Esophagus (tissue), 2 donors: ENCODE results near the gene INPP4A. TPM values are rescaled to one million over a fixed set of nuclear protein-coding genes. Genes with fewer than 3 reads are reported as not detected.

Experiments
- H3K27ac ChIP-seq, 2 donors: one replicate each; pipeline ENCODE4 v1.5.1; 2013; ENCODE audit warnings: low read depth in 2 of 2, mild to moderate bottlenecking in 2 of 2, inconsistent platforms in 1 of 2, low read length in 1 of 2, moderate library complexity in 1 of 2
- H3K27me3 ChIP-seq, 2 donors: one replicate each; pipeline ENCODE4 v1.6.1; 2013; ENCODE audit warnings: low read length in 2 of 2, control low read depth in 1 of 2, mild to moderate bottlenecking in 1 of 2; ENCODE audit not compliant: insufficient read depth in 2 of 2, control insufficient read depth in 1 of 2
- H3K36me3 ChIP-seq, 2 donors: one replicate each; pipeline ENCODE4 v1.6.1; 2013; ENCODE audit warnings: low read length in 1 of 2; ENCODE audit not compliant: control insufficient read depth in 2 of 2, insufficient read depth in 2 of 2
- H3K4me1 ChIP-seq, 2 donors: one replicate each; pipeline ENCODE4 v1.6.1; 2013; ENCODE audit warnings: low read length in 1 of 2; ENCODE audit not compliant: control insufficient read depth in 2 of 2, insufficient read depth in 2 of 2
- H3K4me3 ChIP-seq, 2 donors: one replicate each; pipeline ENCODE4 v1.5.1; 2013; ENCODE audit warnings: low read length in 2 of 2, mild to moderate bottlenecking in 2 of 2, low read depth in 1 of 2, moderate library complexity in 1 of 2
- H3K9me3 ChIP-seq, 2 donors: one replicate each; pipeline ENCODE4 v1.6.1; 2013; ENCODE audit warnings: mild to moderate bottlenecking in 2 of 2, low read depth in 1 of 2, low read length in 1 of 2, moderate library complexity in 1 of 2; ENCODE audit not compliant: control insufficient read depth in 2 of 2, insufficient read depth in 1 of 2
- whole genome bisulfite sequencing, 2 donors: extraction: QIAGEN DNeasy Blood & Tissue Kit; methylation state at CpG; one replicate each; pipeline ENCODE4 v1.1.7; 2013; 5-methylcytosine and 5-hydroxymethylcytosine counted together
- polyA plus RNA-seq, 2 donors: library from polyadenylated mRNA; stranded (reverse); fragments of 200-250 nt; gene quantifications; one replicate each; pipeline ENCODE4 v1.2.3, GENCODE V29; 2013
- donor health status: healthy with polysubstance abuse.
- donor health status: Bipolar disorder and iron deficiency.

Gene INPP4A
- polyA plus RNA-seq, 2 donors, result 3.4 to 3.8 TPM

GRCh38 chr2:98551316-98551715, 106.7 kb downstream of the INPP4A start:
- H3K36me3 ChIP-seq, result peaks cover 16 to 38% of the 10 kb centered on the region in 2 donors
- H3K27me3 ChIP-seq, result no peaks in the 10 kb centered on the region
- H3K4me1 ChIP-seq, result peaks cover 0 to 2% of the 10 kb centered on the region in 2 donors
- H3K9me3 ChIP-seq, result no peaks in the 10 kb centered on the region
- no peak overlapping the region for H3K4me3 ChIP-seq
- WGBS, 2 donors, result 84 to 89% methylated on average over 6 of the region's 6 CpGs
- no peak overlapping the region for H3K27ac ChIP-seq

DNA sequence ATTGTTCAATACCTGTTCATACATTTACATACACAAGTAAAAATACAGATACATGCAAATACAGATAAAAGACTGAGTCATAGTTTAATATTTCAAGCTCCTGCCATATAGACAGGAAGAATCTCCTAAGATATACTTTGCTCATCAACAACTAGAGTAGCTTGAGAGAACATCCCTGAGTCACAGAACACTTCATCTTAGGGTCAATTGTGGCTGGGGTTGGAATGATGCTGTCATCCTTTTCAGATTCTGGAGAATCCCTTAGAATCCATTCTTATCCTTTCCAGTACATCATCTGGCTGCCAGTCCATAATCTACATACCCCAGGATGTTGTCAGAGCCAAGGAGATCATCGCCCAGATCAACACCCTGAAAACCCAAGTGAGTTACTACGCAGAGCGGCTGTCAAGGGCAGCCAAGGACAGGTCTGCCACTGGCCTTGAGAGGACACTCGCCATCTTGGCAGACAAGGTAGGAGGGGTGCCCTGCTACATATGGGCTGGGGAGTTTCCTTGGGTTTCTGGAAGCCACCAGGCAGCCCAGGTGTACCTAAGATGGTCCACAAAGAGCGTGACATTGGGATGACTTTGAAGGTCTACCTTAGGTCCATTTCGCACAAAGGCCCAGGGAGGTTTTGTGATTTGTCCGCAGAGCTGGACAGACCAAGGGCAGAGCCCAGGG, 108.0 kb downstream of the INPP4A start:
- Histone ChIP-seq H3K4me3 (no peak overlapping the region), H3K27me3 (no peaks in the 10 kb centered on the region), H3K9me3 (no peaks in the 10 kb centered on the region), H3K36me3 (peaks cover 14 to 32% of the 10 kb centered on the region in 2 donors), H3K4me1 (peaks cover 0 to 2% of the 10 kb centered on the region in 2 donors), H3K27ac (no peak overlapping the region)
- WGBS, 2 donors, result 96 to 98% methylated on average over 7 of the region's 7 CpGs

DNA sequence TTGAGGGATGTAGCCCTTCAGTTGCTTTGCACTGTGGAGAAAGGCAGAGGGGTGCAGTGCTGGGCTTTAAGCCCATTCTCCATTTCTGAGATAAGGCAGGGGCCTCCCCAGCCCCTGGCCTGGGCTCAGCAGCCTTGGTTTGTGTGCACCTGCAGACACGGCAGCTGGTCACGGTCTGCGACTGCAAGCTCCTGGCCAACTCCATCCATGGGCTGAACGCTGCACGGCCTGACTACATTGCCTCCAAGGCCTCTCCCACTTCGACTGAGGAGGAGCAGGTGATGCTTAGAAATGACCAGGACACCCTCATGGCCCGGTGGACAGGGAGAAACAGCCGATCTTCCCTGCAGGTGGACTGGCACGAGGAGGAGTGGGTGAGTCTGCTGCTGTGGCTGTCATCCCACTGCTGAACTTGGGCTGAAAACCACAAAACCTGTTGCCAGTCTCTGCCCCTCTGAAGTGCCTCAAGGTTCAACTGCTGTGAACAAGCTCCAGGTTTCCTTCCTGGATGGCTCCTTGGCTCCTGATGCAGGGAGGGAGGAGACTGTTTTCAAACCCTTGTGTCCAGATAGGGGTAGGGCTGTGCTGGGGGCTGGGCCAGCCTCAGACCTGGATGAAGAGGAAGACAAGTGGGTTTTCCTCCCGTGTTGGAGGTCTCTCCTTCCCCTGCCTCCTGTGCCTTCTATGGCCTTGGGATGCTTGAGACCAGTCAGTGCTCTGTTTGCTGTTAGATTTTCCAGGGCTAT, 109.6 kb downstream of the INPP4A start:
- Histone ChIP-seq H3K4me3 (no peak overlapping the region), H3K9me3 (no peaks in the 10 kb centered on the region), H3K27ac (no peak overlapping the region), H3K36me3 (peaks cover 19 to 26% of the 10 kb centered on the region in 2 donors), H3K27me3 (no peaks in the 10 kb centered on the region), H3K4me1 (peaks cover 2% of the 10 kb centered on the region in 2 donors)
- WGBS, 2 donors, result 86 to 87% methylated on average over 10 of the region's 10 CpGs

GRCh38 chr2:98555696-98556095, 111.0 kb downstream of the INPP4A start:
- peaks cover 15 to 26% of the 10 kb centered on the region in 2 donors for H3K36me3 ChIP-seq
- no peaks in the 10 kb centered on the region for H3K27me3 ChIP-seq
- 96% methylated on average over 8 of the region's 8 CpGs for WGBS, 2 donors
- H3K9me3 ChIP-seq, result no peaks in the 10 kb centered on the region
- no peak overlapping the region for H3K27ac ChIP-seq
- peaks cover 5 to 6% of the 10 kb centered on the region in 2 donors for H3K4me1 ChIP-seq
- no peak overlapping the region for H3K4me3 ChIP-seq

DNA sequence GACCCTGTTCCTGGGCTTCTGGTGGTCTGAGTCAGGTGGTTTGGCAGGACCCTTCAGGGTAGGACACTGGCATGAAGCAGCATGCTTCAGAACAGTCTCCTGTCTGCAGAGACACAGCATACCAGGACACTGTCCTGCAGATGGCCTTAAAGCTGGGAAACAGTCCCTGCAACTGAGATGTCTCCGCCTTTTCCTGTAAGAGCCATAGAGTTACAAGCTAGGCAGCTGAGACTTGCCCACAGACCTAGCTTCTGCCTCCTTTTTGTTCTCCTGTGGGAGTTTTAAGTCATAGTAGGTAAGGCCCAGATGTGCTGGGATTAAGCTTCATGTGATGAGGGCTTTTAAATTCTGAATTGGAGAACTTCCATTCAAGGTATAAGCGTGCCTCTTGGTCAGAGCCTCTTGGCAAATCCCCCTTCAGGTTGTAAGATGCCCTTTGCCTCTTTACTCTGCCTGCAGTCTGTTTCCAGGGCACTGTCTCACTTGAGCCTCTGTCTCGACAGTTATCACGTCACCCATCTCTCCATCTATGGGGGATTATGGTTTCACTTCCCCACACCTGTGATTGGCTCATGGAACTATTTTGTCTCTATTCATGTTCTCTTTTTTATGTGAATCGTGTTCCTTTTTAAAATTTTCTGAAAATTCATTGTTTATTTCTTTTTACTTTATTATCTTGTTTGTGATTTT, 111.8 kb downstream of the INPP4A start:
- Histone ChIP-seq H3K9me3 (no peaks in the 10 kb centered on the region), H3K4me3 (no peak overlapping the region), H3K36me3 (peaks cover 15 to 26% of the 10 kb centered on the region in 2 donors), H3K27ac (no peak overlapping the region), H3K4me1 (peaks cover 6 to 7% of the 10 kb centered on the region in 2 donors), H3K27me3 (no peaks in the 10 kb centered on the region)
- WGBS, 2 donors, result 83 to 90% methylated on average over 5 of the region's 5 CpGs

DNA sequence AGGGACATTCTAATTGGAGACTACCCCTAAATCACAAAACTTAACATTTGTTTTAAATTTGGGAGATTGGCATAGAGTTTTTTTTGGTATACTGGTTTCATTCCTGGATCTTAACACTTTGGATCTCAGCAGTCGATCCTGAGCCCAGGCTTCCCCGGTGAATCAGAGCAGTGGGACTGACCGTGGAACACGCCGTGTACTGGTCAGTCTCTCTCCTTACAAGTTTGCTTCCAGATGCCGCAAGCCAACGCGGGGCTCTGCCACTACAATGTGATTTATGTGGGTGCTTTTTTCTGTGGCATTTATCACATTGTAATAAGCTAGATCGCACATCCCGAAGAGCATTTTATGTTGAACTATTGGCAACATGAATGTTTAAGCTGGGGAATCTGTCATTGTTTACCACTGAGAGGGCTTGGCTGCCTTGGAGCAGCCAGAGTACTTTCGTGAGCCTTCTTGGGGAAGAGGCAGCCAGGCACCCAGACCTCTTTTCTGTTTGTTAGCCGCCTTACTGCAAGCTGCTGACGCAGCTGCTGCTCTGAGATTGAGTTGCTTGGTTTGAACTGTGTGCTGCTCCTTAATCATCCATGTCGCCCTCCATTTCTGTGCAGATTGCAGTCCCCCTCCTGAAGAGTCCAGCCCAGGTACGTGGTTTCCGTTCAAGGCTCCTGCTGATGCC, 114.3 kb downstream of the INPP4A start:
- Histone ChIP-seq H3K27me3 (no peaks in the 10 kb centered on the region), H3K36me3 (peaks cover 8 to 19% of the 10 kb centered on the region in 2 donors), H3K9me3 (no peaks in the 10 kb centered on the region), H3K27ac (peak overlapping the region; percentile 9 to 11), H3K4me1 (peaks cover 6 to 11% of the 10 kb centered on the region in 2 donors), H3K4me3 (no peak overlapping the region)
- WGBS, 2 donors, result 83 to 84% methylated on average over 16 of the region's 16 CpGs

DNA sequence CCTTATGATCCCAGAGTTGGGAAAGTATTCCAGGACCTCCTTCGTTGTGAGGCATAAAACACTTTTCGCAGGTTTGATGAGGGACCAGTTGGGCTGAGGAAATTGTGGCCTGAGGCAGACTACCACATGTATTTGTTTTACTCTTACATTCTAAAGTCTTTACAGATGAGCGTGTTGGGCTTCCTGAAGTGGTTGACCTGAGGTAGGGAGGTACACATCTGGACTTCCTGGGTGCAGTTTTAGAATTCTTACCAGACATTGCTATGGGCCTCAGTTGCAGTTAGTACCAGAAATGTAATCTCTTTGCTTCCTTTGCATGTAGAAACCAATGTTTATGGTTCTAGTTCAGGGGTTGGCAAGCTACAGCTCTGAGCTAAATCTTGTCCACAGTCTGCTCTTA, 114.9 kb downstream of the INPP4A start:
- no peak overlapping the region for H3K4me3 ChIP-seq
- peak overlapping the region; percentile 32 to 60 for H3K27ac ChIP-seq
- H3K4me1 ChIP-seq, result peaks cover 6 to 11% of the 10 kb centered on the region in 2 donors
- H3K9me3 ChIP-seq, result no peaks in the 10 kb centered on the region
- H3K36me3 ChIP-seq, result peaks cover 7 to 15% of the 10 kb centered on the region in 2 donors
- WGBS, 2 donors, result 72 to 75% methylated on average over 3 of the region's 3 CpGs
- H3K27me3 ChIP-seq, result no peaks in the 10 kb centered on the region

- H3K27ac ChIP-seq, result peak overlapping the region; percentile 40 to 70
- H3K4me3 ChIP-seq, result no peak overlapping the region
- peaks cover 6 to 11% of the 10 kb centered on the region in 2 donors for H3K4me1 ChIP-seq
- H3K36me3 ChIP-seq, result peaks cover 5 to 16% of the 10 kb centered on the region in 2 donors
- H3K9me3 ChIP-seq, result no peaks in the 10 kb centered on the region
- WGBS, 2 donors, result 81 to 89% methylated on average over 9 of the region's 9 CpGs
- H3K27me3 ChIP-seq, result no peaks in the 10 kb centered on the region
Observed at GRCh38 chr2:98560256-98560771, 115.7 kb downstream of the INPP4A start.

DNA sequence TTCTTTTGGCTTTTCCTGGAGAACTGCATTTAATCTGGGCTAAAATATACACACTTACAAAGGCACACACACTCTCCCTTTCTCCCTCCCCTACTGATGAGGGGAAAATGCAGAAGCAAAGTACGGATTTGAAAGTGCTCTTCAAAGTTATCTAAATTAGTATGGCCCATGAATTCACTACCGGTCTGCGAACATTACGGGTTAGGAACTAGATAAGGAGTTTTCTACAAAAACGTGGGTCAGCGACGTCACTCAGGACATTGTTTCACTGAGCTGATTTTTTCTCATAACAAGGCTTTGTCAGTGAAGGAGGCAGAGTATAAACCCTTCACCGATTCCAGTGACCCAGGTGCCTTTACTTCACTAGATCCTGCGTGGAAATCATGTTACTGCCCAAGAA, 116.4 kb downstream of the INPP4A start:
- no peak overlapping the region for H3K4me3 ChIP-seq
- peak overlapping the region in 1 of 2 donors; percentile 40 for H3K27ac ChIP-seq
- H3K36me3 ChIP-seq, result peaks cover 5 to 14% of the 10 kb centered on the region in 2 donors
- H3K9me3 ChIP-seq, result no peaks in the 10 kb centered on the region
- H3K27me3 ChIP-seq, result no peaks in the 10 kb centered on the region
- WGBS, 2 donors, result 93 to 94% methylated on average over 9 of the region's 9 CpGs
- peaks cover 6 to 11% of the 10 kb centered on the region in 2 donors for H3K4me1 ChIP-seq
